Muscle of leg (tissue), 11 donors: ENCODE measurements around the gene AUTS2. TPM values are rescaled to one million over a fixed set of nuclear protein-coding genes. Genes with fewer than 3 reads are reported as not detected.

ENCODE experiments used
- DNase-seq: peaks from one replicate; pipeline ENCODE4 v3.0.0; 2013
- H3K27ac ChIP-seq: one replicate; pipeline ENCODE4 v1.5.1; 2013; ENCODE audit warnings: mild to moderate bottlenecking, low read length, control low read depth
- H3K27me3 ChIP-seq: one replicate; pipeline ENCODE4 v1.6.1; 2013; ENCODE audit warnings: low read length; ENCODE audit not compliant: control insufficient read depth, insufficient read depth
- H3K36me3 ChIP-seq: one replicate; pipeline ENCODE4 v1.6.1; 2013; ENCODE audit warnings: low read length; ENCODE audit not compliant: control insufficient read depth, insufficient read depth
- H3K4me1 ChIP-seq: one replicate; pipeline ENCODE4 v1.6.1; 2013; ENCODE audit warnings: low read length; ENCODE audit not compliant: control insufficient read depth, insufficient read depth
- H3K4me3 ChIP-seq: one replicate; pipeline ENCODE4 v1.5.1; 2013; ENCODE audit warnings: low read length, control low read depth
- H3K9me3 ChIP-seq: replicated peaks from 2 replicates; pipeline ENCODE4 v1.6.1; 2013; ENCODE audit warnings: low read depth, low read length; ENCODE audit not compliant: control insufficient read depth
- WGBS: methylation state at CpG from one replicate; pipeline ENCODE4 v1.1.5; 2013; ENCODE audit warnings: missing lambda C conversion rate; ENCODE audit not compliant: insufficient coverage; 5-methylcytosine and 5-hydroxymethylcytosine counted together
- polyA plus RNA-seq, 8 donors: library from polyadenylated mRNA; unstranded; fragments of 120-200 nt; gene quantifications; one replicate each; pipeline versions ENCODE4 v1.2.1 to v1.2.3, GENCODE V29; 2013; ENCODE audit warnings: inconsistent platforms in 1 of 8, low replicate concordance in 1 of 8; ENCODE audit not compliant: insufficient read length in 8 of 8, insufficient read depth in 1 of 8
- total RNA-seq: library from RNA; stranded (reverse); fragments of 120-200 nt; gene quantifications from one replicate; pipeline ENCODE4 v1.2.4, GENCODE V29; 2013

The AUTS2 gene
- total and polyA plus RNA-seq, 9 donors = 28.6 to 92.3 (median 58.8) TPM

- no peak overlapping the region for H3K27ac ChIP-seq
- H3K4me3 ChIP-seq = no peak overlapping the region
- WGBS = 87% methylated on average over 7 of the region's 7 CpGs
- no peaks in the 10 kb centered on the region for H3K36me3 ChIP-seq
- H3K27me3 ChIP-seq = no peaks in the 10 kb centered on the region
- no peak for DNase-seq
- H3K4me1 ChIP-seq = no peaks in the 10 kb centered on the region
- H3K9me3 ChIP-seq = no peaks in the 10 kb centered on the region
Observed at GRCh38 chr7:70607281-70607680, 1009.0 kb downstream of the AUTS2 start.

- Histone ChIP-seq H3K9me3 (no peaks in the 10 kb centered on the region), H3K4me1 (no peaks in the 10 kb centered on the region), H3K4me3 (no peak overlapping the region), H3K27ac (no peak overlapping the region), H3K27me3 (no peaks in the 10 kb centered on the region), H3K36me3 (no peaks in the 10 kb centered on the region)
- WGBS = no CpG with 5 or more reads among the region's 1 CpG
- no peak for DNase-seq
Observed at GRCh38 chr7:70607759-70608158, 1009.5 kb downstream of the AUTS2 start.

- Histone ChIP-seq H3K9me3 (no peaks in the 10 kb centered on the region), H3K27me3 (no peaks in the 10 kb centered on the region), H3K4me1 (no peaks in the 10 kb centered on the region), H3K4me3 (no peak overlapping the region), H3K27ac (no peak overlapping the region), H3K36me3 (no peaks in the 10 kb centered on the region)
- DNase-seq = no peak
- 100% methylated on average over 1 of the region's 3 CpGs for WGBS
Observed at GRCh38 chr7:70608229-70608628, 1010.0 kb downstream of the AUTS2 start.

DNA sequence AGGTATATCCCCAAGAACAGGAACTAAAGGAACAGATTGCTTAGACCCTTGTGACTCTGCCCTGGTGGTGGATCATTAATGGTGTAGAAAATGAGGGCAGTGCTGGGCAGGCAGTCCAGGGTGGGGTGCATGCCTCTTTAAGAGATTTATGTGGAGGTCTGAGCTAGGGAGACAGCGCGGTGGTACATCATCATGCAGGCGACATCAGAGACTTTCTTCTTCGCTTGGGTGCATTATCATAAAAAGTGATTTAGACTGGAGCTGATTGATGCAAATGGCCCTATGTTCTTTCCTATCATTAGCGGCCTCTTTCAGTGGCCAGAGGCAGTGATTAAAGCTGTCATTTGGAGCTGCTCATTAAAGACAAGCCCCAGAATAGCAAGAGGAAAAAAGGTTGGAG lies 1014.5 kb downstream of the AUTS2 start:
- no peak for DNase-seq
- Histone ChIP-seq H3K27me3 (no peaks in the 10 kb centered on the region), H3K27ac (no peak overlapping the region), H3K36me3 (no peaks in the 10 kb centered on the region), H3K4me3 (no peak overlapping the region), H3K4me1 (peaks cover 15% of the 10 kb centered on the region), H3K9me3 (no peaks in the 10 kb centered on the region)
- WGBS = 100% methylated on average over 1 of the region's 5 CpGs

DNA sequence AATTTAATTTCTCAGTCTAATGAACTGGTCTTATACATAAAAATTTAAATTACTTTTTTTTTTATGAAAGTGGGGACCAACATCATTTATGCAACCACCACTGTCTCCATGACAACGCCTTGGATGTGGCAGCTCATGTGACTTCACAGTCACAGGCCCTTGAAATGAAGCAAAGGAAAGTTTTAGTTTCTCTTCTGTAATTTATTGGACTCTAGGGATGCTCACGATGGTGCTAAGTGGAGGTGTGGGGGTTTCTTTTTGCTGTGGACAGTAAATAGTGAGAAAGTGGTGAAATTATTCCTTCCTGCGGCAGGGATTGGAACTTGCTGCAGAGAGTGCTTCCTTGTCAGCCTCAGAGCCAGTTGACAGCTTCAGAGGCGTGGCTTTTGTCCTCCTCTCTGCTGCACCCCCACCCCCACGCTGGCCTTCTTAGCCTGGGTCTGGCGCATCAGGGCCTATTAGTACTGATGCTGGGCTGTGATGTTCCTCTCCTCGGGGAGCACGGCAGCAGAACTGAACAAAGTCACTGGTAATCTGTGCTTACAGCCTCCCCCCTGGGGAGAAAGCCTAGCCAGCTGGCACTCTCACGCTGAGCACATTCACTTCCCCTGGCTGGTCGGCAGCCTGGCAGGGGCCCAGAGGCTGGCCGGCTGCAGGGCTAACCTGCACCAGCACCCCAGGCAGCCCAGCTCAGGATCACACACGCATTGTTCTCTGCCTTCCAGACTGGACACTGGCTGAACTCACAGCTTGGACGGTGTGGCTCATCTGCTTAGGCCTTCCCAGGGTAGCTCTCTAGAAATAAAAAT lies 1016.2 kb downstream of the AUTS2 start:
- Histone ChIP-seq H3K9me3 (no peaks in the 10 kb centered on the region), H3K27me3 (peaks cover 3% of the 10 kb centered on the region), H3K27ac (peak overlapping the region; percentile 25), H3K4me3 (no peak overlapping the region), H3K4me1 (peaks cover 15% of the 10 kb centered on the region), H3K36me3 (no peaks in the 10 kb centered on the region)
- 6% methylated on average over 10 of the region's 13 CpGs for WGBS
- peak; percentile 96 for DNase-seq

- Histone ChIP-seq H3K4me3 (no peak overlapping the region), H3K27me3 (peaks cover 9% of the 10 kb centered on the region), H3K9me3 (no peaks in the 10 kb centered on the region), H3K27ac (no peak overlapping the region), H3K36me3 (no peaks in the 10 kb centered on the region), H3K4me1 (peaks cover 15% of the 10 kb centered on the region)
- no CpG with 5 or more reads among the region's 5 CpGs for WGBS
- DNase-seq = peak; percentile 51
Observed at GRCh38 chr7:70615066-70615606, 1016.9 kb downstream of the AUTS2 start.

GRCh38 chr7:70616211-70616610 lies 1017.9 kb downstream of the AUTS2 start:
- Histone ChIP-seq H3K9me3 (no peaks in the 10 kb centered on the region), H3K4me1 (peaks cover 21% of the 10 kb centered on the region), H3K36me3 (no peaks in the 10 kb centered on the region), H3K4me3 (no peak overlapping the region), H3K27ac (no peak overlapping the region), H3K27me3 (peaks cover 17% of the 10 kb centered on the region)
- DNase-seq = peak; percentile 60
- WGBS = 84% methylated on average over 5 of the region's 5 CpGs

DNA sequence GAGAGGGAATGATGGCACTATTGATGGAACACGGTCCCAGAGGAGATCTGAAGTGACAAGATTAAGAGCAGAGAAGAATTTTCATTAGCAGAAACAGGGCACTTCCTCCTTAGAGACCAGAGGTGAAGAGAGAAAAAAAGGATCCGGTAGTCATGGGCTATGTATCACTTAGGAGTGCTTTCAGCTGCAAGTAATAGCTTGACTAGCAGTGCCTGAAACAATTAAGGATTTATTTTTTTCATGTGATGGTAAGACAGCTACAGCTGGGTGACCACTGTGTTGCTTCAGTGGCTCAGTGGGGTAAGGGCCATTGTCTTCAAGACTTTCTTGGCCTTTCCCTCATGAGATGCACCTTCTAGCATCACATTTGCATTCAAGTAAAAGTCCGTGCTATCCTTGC lies 1018.5 kb downstream of the AUTS2 start:
- 71% methylated on average over 1 of the region's 3 CpGs for WGBS
- H3K4me3 ChIP-seq = no peak overlapping the region
- DNase-seq = no peak
- no peaks in the 10 kb centered on the region for H3K36me3 ChIP-seq
- H3K27me3 ChIP-seq = peaks cover 17% of the 10 kb centered on the region
- H3K4me1 ChIP-seq = peaks cover 21% of the 10 kb centered on the region
- no peaks in the 10 kb centered on the region for H3K9me3 ChIP-seq
- H3K27ac ChIP-seq = no peak overlapping the region

GRCh38 chr7:70618020-70618551 lies 1019.8 kb downstream of the AUTS2 start:
- H3K4me1 ChIP-seq = peaks cover 21% of the 10 kb centered on the region
- 70% methylated on average over 8 of the region's 10 CpGs for WGBS
- no peaks in the 10 kb centered on the region for H3K9me3 ChIP-seq
- H3K27ac ChIP-seq = no peak overlapping the region
- peaks cover 17% of the 10 kb centered on the region for H3K27me3 ChIP-seq
- no peak overlapping the region for H3K4me3 ChIP-seq
- no peaks in the 10 kb centered on the region for H3K36me3 ChIP-seq
- no peak for DNase-seq

DNA sequence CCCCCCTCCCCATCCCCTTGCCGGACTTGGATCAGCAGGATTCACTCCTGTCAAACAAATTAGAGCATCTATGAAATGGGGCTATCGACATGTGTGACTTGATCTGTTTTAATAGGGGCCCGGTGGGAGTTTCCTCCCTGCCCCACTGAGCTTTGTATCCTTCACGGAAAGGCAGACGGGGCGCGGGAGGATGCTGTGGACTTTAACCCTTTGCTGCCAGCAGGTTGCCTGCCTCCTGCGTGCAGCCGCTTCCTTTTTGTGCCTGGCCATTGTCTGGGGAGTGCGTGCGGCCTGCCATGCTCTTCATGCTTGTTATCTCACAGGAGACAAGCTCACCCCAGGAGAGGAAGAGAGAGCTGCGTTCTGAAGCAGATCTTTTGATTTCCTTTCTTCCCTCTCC lies 1020.9 kb downstream of the AUTS2 start:
- Histone ChIP-seq H3K36me3 (no peaks in the 10 kb centered on the region), H3K27ac (no peak overlapping the region), H3K4me3 (no peak overlapping the region), H3K27me3 (peaks cover 17% of the 10 kb centered on the region), H3K4me1 (peaks cover 24% of the 10 kb centered on the region), H3K9me3 (no peaks in the 10 kb centered on the region)
- no peak for DNase-seq
- WGBS = 52% methylated on average over 7 of the region's 12 CpGs
